Measurements from ENCODE around the gene RCVRN.

The RCVRN gene

DNA sequence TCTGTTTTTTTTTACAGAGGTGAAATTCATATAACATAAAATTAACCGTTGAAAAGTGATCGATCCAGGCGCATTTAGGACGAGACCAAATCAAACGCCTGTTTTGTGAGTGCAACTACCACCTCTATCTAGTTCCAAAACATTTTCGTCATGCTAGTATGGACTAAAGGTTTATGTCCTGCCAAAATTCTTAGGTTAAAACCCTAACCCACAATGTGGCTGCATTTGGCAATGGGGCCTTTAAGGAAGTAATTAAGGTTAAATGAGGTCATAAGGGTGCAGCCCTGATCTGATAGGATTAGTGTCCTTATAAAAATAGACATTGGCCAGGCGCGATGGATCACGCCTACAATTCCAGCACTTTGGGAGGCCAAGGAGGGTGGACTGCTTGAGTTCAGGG lies 32.8 kb upstream of the RCVRN start:
- TF ChIP-seq, protein P1, sequence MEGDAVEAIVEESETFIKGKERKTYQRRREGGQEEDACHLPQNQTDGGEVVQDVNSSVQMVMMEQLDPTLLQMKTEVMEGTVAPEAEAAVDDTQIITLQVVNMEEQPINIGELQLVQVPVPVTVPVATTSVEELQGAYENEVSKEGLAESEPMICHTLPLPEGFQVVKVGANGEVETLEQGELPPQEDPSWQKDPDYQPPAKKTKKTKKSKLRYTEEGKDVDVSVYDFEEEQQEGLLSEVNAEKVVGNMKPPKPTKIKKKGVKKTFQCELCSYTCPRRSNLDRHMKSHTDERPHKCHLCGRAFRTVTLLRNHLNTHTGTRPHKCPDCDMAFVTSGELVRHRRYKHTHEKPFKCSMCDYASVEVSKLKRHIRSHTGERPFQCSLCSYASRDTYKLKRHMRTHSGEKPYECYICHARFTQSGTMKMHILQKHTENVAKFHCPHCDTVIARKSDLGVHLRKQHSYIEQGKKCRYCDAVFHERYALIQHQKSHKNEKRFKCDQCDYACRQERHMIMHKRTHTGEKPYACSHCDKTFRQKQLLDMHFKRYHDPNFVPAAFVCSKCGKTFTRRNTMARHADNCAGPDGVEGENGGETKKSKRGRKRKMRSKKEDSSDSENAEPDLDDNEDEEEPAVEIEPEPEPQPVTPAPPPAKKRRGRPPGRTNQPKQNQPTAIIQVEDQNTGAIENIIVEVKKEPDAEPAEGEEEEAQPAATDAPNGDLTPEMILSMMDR (conservative IDR thresholded peaks at IDR 0.05; ENCODE audit: low read depth, low read length), result no peak
- H3K36me3 ChIP-seq (ENCODE audit: insufficient read depth), result no peaks in the 10 kb centered on the region
- no peaks in the 10 kb centered on the region for H3K79me2 ChIP-seq (ENCODE audit: insufficient read depth, low read depth)

DNA sequence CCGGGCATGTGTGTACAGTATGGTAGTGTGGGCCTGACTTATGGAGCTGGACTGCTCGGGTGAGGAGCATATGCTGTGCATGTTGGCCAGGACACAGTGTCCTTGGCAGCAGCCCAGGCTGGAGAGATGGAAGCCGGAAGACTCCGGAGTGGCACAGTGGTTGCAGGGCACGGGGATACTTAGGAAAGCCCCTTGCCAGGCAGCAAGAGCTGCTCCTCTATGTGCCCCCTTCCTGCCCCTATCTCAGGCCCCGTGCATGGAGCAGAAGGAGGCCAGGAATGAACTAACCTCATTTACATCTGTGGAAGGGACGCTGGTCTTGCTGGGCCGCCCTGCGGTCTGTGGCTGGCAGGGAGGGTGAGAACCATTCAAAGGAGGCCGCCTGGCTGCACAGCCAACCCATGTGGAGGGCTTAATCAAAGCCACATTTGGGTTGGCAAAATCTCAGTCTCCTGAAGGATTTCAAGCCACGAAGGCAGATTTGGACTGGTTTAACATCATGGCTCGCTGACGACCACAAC lies 32.2 kb upstream of the RCVRN start:
- TF ChIP-seq, protein P1 (conservative IDR thresholded peaks at IDR 0.05; ENCODE audit: low read depth, low read length), result no peak
- no peak overlapping the region for H3K9ac ChIP-seq
- no peaks in the 10 kb centered on the region for H3K27me3 ChIP-seq (ENCODE audit: insufficient read depth, low read depth)
- H3K4me1 ChIP-seq (ENCODE audit: low read depth, poor library complexity, severe bottlenecking), result no peaks in the 10 kb centered on the region
- no peaks in the 10 kb centered on the region for H3K79me2 ChIP-seq (ENCODE audit: insufficient read depth, low read depth)
- H2AFZ ChIP-seq (ENCODE audit: low read depth), result no peak overlapping the region
- no peak overlapping the region for H3K27ac ChIP-seq
- no peak overlapping the region for H3K4me2 ChIP-seq
- H3K4me3 ChIP-seq (IDR thresholded peaks at IDR 0.05; ENCODE audit: insufficient read depth, low read depth, low read length), result no peak overlapping the region
- H3K36me3 ChIP-seq (ENCODE audit: insufficient read depth), result no peaks in the 10 kb centered on the region
- H4K20me1 ChIP-seq (ENCODE audit: insufficient read depth), result no peaks in the 10 kb centered on the region

More for the DNA sequence above, 32.8 kb upstream of the RCVRN start:
- H2AFZ ChIP-seq (ENCODE audit: low read depth), result no peak overlapping the region
- no peak overlapping the region for H3K4me3 ChIP-seq (IDR thresholded peaks at IDR 0.05; ENCODE audit: insufficient read depth, low read depth, low read length)
- H3K4me2 ChIP-seq, result no peak overlapping the region
- no peaks in the 10 kb centered on the region for H3K4me1 ChIP-seq (ENCODE audit: low read depth, poor library complexity, severe bottlenecking)
- no peak overlapping the region for H3K27ac ChIP-seq
- H3K27me3 ChIP-seq (ENCODE audit: insufficient read depth, low read depth), result no peaks in the 10 kb centered on the region
- no peaks in the 10 kb centered on the region for H4K20me1 ChIP-seq (ENCODE audit: insufficient read depth)
- no peak overlapping the region for H3K9ac ChIP-seq

DNA sequence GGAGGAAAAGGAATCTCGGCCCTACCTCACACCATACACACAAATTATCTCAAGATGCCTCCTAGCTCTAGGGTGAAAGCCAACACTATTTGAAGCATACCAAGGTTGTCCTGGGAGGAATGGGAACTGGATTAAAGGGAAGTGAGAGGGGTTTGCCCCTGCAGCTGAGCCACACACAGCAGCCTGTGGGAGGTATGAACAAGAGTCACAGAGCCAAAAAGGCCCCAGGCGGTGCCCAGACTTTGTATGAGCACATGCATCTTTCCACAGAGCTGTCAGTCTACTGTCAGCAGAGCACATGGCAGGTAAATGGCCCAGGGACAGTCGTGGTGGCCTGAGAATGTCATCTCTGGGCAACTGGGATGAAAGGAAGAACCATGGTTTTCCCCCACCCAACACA lies 31.0 kb upstream of the RCVRN start:
- Histone ChIP-seq H3K27me3 (ENCODE audit: insufficient read depth, low read depth) (no peaks in the 10 kb centered on the region), H3K27ac (no peak overlapping the region), H3K36me3 (ENCODE audit: insufficient read depth) (no peaks in the 10 kb centered on the region), H3K4me3 (IDR thresholded peaks at IDR 0.05; ENCODE audit: insufficient read depth, low read depth, low read length) (no peak overlapping the region), H2AFZ (ENCODE audit: low read depth) (no peak overlapping the region), H3K79me2 (ENCODE audit: insufficient read depth, low read depth) (no peaks in the 10 kb centered on the region), H3K4me2 (no peak overlapping the region), H3K9ac (no peak overlapping the region), H3K4me1 (ENCODE audit: low read depth, poor library complexity, severe bottlenecking) (no peaks in the 10 kb centered on the region), H4K20me1 (ENCODE audit: insufficient read depth) (no peaks in the 10 kb centered on the region)
- TF ChIP-seq, protein P1 (conservative IDR thresholded peaks at IDR 0.05; ENCODE audit: low read depth, low read length), result no peak

DNA sequence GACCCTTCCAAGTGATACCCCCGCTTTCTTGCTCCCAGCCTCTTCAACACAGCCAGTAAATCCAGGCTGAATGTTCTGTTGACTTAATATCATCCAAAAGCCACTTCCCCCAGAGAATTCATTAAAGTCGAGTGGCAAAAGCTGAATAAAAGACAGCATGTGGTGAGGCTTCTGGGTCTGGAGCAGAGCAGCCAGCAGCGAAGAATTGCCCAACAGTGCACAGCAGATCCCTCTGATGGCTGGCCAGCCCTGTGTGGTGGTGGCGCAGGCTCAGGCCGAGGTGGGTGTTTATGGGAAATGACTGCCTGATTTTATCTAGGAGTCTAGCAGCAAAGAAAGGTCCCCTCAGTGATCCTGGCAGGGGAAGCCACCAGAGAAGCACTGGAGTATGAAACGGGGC lies 30.3 kb upstream of the RCVRN start:
- Histone ChIP-seq H3K4me3 (IDR thresholded peaks at IDR 0.05; ENCODE audit: insufficient read depth, low read depth, low read length) (no peak overlapping the region), H3K79me2 (ENCODE audit: insufficient read depth, low read depth) (no peaks in the 10 kb centered on the region), H4K20me1 (ENCODE audit: insufficient read depth) (no peaks in the 10 kb centered on the region), H3K4me2 (no peak overlapping the region), H3K4me1 (ENCODE audit: low read depth, poor library complexity, severe bottlenecking) (no peaks in the 10 kb centered on the region), H3K36me3 (ENCODE audit: insufficient read depth) (no peaks in the 10 kb centered on the region), H2AFZ (ENCODE audit: low read depth) (no peak overlapping the region), H3K27ac (no peak overlapping the region), H3K27me3 (ENCODE audit: insufficient read depth, low read depth) (no peaks in the 10 kb centered on the region), H3K9ac (no peak overlapping the region)
- TF ChIP-seq, protein P1 (conservative IDR thresholded peaks at IDR 0.05; ENCODE audit: low read depth, low read length), result no peak

All from KMS-11 (cell line).